C4-2B (cell line): ENCODE measurements around the gene AUTS2.

Experiments used
- CTCF ChIP-seq: fragments of 450-650 bp; conservative IDR thresholded peaks from 2 replicates; pipeline ENCODE4 v1.5.1; 2017; ENCODE audit warnings: mild to moderate bottlenecking
- ZFX ChIP-seq: fragments of 450-650 bp; IDR thresholded peaks from 2 replicates; pipeline ENCODE4 v1.6.1; 2017

DNA sequence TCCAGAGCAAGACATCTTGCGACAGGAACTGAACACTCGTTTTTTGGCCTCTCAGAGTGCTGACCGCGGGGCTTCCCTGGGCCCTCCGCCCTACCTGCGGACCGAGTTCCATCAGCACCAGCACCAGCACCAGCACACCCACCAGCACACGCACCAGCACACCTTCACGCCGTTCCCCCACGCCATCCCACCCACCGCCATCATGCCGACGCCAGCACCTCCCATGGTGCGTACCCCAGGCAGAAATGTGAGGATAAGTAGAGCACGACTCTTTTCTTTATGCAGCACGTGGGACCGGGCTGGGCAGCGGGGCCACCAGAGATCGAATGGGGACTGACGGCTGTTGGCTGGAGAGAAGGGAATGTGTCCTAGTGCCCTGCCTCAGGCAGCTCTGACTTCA is 1167.8 kb downstream of the AUTS2 start:
- TF ChIP-seq CTCF (no peak), ZFX (no peak)
